Stimulated activated CD8-positive, alpha-beta memory T cell treated with anti-CD3 and anti-CD28 coated beads, Interleukin-7, amount 100 ng/mL, for 24 hours (primary cell): ENCODE results near the gene ANKH.
"Not testable (repeated sequence)": the region's sequence is repeated elsewhere in the genome, so short reads cannot be mapped to it uniquely, and the experiment has no call there.

Source experiments
- DNase-seq: peaks from one replicate; pipeline ENCODE4 v3.0.0-alpha.2; 2020; ENCODE audit warnings: low read depth

ANKH gene

GRCh38 chr5:14826714-14827113, 44.9 kb downstream of the ANKH start:
- DNase-seq, result no peak

DNA sequence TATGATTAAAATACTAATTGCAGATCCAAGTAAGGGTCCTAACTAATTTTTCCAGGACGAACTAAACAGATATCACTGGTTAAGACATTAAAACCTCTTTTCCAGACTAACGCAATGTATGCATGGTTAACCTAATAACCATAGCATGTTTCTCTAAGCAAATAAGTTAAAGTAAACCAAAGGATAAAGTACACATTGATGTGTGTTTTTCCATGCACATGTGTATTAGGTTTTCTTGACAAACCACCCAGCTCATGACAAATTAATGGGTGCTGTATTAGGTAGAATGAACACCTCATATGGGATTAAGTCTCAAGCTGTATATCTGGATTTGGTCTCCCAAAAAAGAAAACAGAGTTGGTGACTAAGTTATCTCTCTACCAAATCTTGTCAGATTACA, 45.6 kb downstream of the ANKH start:
- no peak for DNase-seq

- no peak for DNase-seq
Observed at GRCh38 chr5:14824499-14824898, 47.1 kb downstream of the ANKH start.

GRCh38 chr5:14821100-14821845, 50.3 kb downstream of the ANKH start:
- no peak for DNase-seq

DNA sequence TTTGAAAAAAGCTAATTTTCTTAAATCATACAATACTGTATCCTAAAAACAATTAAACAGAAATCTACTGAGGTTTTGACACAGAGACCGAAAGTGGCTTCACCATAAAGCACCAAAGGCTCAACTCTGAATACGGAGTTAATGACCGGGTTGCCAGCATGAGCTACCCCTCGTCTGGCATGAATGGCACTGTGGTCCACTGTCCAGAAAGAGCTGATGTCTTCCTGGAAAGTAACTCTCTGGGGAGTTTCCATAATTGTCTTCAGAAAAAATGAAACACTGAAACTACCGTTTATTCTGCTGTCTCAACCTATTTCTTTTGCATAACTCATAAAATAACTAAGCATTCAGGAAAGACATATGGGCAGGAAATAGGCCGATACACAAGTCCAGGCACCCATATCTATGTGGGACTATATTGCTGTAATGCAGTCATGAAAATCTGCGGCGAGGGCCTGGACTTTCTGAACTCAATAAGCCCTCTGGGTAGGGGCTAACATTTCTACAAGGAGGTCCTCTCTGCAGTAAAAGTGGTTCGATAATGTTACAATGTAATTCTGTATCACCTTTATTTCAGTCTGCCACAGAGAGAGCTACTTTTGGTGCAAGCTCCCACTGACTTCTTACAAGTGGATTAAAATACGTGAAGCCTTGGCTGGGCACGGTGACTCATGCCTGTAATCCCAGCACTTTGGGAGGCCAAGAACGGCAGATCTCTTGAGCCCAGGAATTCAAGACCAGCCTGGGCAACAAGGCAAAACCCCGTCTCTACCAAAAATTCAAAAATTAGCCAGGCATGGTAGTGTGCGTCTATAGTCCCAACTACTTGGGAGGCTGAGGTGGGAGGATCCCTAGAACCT, 52.4 kb downstream of the ANKH start:
- DNase-seq, result no peak

- not testable (repeated sequence) for DNase-seq
Observed at GRCh38 chr5:14817762-14818136, 53.8 kb downstream of the ANKH start.

- peak; percentile 4 for DNase-seq
Observed at GRCh38 chr5:14816999-14817761, 54.4 kb downstream of the ANKH start.

- no peak for DNase-seq
Observed at GRCh38 chr5:14816374-14816998, 55.1 kb downstream of the ANKH start.

GRCh38 chr5:14813747-14814146, 57.8 kb downstream of the ANKH start:
- no peak for DNase-seq

DNA sequence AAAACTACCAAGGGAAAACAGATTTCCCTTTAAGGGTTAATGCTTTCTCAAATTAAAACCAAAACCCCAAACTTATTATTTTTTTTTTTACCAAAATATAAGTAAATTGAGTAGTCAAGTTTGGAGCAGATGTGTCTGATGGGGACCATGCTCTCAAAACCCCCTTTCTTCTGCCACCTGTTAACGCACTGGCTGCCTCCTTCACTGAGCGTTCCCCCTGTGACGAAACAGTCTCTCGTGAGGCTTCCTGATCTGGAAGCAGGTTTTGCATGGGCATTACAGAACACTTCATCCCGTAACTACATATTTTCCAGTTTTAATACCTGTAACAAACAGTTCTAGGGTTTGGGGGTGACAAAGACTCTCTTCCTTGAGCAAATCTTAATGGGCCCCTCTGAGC, 59.4 kb downstream of the ANKH start:
- DNase-seq, result no peak

DNA sequence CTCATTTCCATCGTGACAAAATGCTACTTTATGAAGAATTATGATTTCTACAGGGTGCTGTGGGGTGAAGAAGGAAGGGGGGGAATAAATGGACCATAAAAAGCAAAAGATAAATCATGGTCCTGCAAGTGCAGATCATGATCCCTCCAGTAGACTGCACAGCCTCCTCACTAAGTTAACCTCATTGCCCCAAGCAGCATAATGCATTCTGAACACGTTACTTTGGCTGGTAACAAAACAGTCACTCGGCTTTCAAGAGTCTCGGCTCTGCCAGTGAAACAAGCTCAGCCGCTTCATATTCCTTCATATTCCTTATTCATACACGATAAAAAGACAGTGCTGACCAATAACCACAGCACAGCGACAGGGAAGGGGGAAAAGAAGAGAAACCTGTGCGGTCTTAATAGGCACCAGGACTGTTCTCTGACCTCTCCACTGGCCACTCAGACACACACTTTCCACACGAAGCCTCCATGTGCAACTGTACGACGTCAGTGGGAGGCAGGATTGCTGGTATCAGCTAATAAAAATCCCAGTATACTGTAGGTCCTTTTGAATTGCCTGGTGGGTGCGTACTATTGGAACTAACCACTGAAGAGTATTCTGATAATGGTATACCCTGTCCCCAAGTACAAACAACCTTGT, 60.5 kb downstream of the ANKH start:
- no peak for DNase-seq

DNA sequence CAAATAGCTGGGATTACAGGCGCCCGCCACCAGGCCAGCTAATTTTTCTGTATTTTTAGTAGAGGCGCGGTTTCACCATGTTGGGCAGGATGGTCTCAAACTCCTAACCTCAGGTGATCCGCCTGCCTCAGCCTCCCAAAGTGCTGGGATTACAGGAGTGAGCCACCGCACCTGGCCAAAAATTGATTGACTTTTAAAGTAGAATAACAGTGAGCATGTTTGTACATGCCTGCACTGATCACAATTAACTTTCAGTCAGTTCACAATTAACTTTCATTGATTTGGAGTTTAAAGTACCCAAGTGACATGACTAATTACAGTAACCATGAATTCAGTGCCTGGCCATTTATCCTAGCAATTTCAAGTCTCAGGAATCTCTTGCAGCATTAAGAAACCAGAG, 61.3 kb downstream of the ANKH start:
- DNase-seq, result no peak

DNA sequence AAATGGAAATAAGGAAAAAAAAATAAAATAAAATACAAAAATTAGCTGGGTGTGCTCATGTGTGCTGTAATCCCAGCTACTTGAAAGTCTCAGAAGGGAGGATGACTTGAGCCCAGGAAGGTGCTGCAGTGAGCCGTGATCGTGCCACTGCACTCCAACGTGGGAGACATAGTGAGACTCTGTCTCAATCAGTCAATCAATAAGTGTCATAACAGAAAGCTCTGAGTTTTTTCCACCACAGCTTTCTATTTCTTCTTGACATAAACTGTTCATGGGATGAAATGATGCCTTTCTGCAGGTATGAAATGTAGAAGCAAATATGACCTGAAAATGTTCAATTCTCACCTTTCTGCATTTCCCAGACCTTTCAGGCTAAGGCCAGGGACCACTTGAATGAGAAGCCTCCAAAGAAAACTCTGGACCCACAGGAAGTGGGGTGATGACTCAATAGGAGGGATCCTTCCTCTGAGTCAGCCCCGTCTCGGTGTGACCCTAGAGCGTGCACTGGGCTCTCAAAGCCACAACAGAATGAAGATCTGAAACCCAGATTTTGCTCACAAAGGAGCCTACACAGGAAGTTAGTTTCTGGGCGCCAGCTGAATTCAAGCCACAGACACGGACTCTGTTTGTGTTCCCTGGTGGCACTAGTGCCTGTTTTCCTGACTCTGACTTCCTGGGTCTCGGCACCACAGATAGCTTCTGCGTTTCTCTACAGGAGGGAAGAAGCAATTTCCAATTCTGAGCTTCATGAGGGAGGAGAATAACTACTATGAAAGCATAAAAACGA, 62.0 kb downstream of the ANKH start:
- DNase-seq, result peak; percentile 49

- DNase-seq, result no peak
Observed at GRCh38 chr5:14807471-14807870, 64.1 kb downstream of the ANKH start.

GRCh38 chr5:14806456-14806855, 65.1 kb downstream of the ANKH start:
- DNase-seq, result no peak

DNA sequence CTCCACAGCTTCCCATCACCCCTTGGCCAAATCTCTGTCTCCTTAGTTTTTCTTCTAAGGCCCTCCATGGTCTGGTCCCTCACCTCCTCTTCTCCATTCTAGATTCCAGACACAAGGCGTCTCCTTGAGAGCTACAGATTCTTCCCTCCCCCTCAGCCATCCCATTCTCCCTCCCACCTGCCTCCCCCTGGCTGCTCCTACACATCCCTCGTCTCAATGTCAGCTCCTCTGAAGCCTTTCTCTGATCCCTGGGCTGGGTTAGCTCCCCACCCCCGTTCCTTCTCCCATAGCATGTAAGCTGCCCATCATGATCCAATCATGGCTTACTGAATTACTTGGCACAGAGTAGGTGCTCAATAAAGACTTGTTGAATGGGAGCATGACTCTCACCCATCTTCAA, 69.0 kb downstream of the ANKH start:
- no peak for DNase-seq

DNA sequence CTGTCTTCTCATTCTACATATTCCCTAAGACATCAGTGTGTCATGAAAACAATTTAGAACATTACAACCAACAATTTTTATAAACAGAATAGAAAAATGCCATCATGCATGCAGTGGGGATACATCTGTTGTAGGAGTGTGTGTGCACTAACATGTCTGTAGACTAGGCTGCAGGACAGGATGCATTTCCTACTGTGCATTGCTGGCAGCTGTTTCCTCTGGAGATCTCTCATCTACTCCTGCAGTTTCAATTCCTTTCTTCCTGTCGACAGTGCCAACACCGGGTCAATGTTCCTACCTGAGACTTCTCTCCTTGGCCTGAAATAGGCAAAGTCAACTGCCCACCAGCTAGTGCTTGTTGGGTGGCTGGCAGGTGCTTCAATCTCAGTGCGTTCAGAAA, 69.8 kb downstream of the ANKH start:
- no peak for DNase-seq

- DNase-seq, result not testable (repeated sequence)
Observed at GRCh38 chr5:14797385-14797784, 74.2 kb downstream of the ANKH start.

DNA sequence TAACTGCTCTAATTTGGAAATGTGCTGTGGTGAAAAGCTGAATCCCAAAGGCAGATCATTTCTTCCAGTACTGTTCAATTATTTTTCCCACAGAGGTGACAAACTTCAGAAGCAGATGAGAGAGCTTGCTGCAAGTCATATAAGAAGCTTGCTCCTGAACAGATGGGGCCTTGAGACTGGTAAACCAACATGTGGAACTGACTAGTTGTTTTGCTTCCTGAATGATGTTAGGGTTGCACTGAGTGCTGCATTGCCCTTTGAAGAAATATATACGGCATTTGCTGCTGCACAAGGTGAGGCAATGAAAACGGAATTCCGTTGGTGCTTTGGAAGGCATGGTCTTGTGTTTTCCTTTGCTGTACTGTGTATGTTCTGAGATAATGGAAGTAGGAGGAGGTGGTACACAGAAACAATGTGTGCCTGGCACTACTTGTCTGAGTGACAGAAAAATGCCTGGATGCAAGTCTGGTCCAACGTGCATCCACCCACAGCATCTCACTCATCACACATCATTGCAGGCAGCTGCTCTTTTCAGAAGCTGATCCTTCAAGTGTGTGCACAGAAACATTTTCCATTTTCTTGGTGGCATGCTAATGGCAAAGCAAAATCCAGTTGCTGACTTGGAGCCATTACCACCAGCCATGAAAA, 76.9 kb downstream of the ANKH start:
- no peak for DNase-seq

DNA sequence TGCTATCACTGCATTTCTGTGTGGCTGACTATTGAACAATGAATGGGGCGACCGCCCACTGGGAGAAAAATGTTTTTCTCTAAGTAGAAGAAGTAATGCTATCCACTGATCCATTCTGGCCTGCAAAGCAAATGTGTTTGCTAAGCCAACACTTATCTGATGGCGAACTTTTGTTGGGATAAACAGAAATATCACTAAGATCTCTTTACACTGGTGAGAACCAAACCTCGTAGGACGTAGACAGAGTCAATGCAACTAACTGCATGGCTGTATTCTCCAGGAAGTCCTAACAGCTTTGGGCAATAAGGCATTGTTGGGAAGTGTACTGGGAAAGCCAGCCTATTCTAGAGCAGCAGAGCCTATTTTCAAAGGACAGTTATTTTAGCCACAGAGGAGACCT, 77.7 kb downstream of the ANKH start:
- no peak for DNase-seq
